Right lung (tissue), 5 donors: ENCODE data around the gene STX10. TPM values are rescaled to one million over a fixed set of nuclear protein-coding genes. Genes with fewer than 3 reads are reported as not detected.

Source experiments
- DNase-seq, 2 donors: peaks; one replicate each; pipeline ENCODE4 v3.0.0-alpha.2; 2013
- polyA plus RNA-seq, 5 donors: library from polyadenylated mRNA; unstranded; fragments of 120-200 nt; gene quantifications; one replicate each; pipeline versions ENCODE4 v1.2.1 to v1.2.3, GENCODE V29; 2013; ENCODE audit warnings: inconsistent platforms in 1 of 5, low replicate concordance in 1 of 5; ENCODE audit not compliant: insufficient read length in 5 of 5, insufficient read depth in 1 of 5

Gene STX10
- polyA plus RNA-seq, 5 donors: 59.0 to 93.4 (median 65.1) TPM

- no peak for DNase-seq
These were observed 48.4 kb downstream of the STX10 start for GRCh38 chr19:13101590-13102415.

- no peak for DNase-seq
These were observed 49.2 kb downstream of the STX10 start for GRCh38 chr19:13100841-13101589.

GRCh38 chr19:13100031-13100588 lies 50.1 kb downstream of the STX10 start:
- DNase-seq: no peak

- DNase-seq: no peak
These were observed 50.8 kb downstream of the STX10 start for GRCh38 chr19:13099073-13099999.

GRCh38 chr19:13098277-13099072 lies 51.7 kb downstream of the STX10 start:
- no peak for DNase-seq

- DNase-seq: no peak
These were observed 52.5 kb downstream of the STX10 start for GRCh38 chr19:13097463-13098258.

- DNase-seq: no peak
These were observed 53.1 kb downstream of the STX10 start for GRCh38 chr19:13097033-13097462.

- DNase-seq: no peak
These were observed 53.9 kb downstream of the STX10 start for GRCh38 chr19:13095934-13096927.

GRCh38 chr19:13095393-13095784 lies 54.8 kb downstream of the STX10 start:
- no peak for DNase-seq

GRCh38 chr19:13094771-13095392 lies 55.3 kb downstream of the STX10 start:
- no peak for DNase-seq

- DNase-seq: no peak
These were observed 56.1 kb downstream of the STX10 start for GRCh38 chr19:13094106-13094504.

Other genes with a start within 250 kb of the STX10 start
- 1 to 10 TPM; 2.6 to 4.2 (median 3.1) TPM for gene SYCE2, start 231.1 kb downstream of the STX10 start, polyA plus RNA-seq
- 10 to 100 TPM; 32.1 to 54.4 (median 44.3) TPM for gene FARSA, start 216.7 kb downstream of the STX10 start, polyA plus RNA-seq
- 100 to 1,000 TPM; 632 to 884 (median 841) TPM for gene CALR, start 211.8 kb downstream of the STX10 start, polyA plus RNA-seq
- 100 to 1,000 TPM in 1 of 5 donors, 10 to 100 TPM in 4; 55.7 to 105 (median 76.3) TPM for gene RAD23A, start 204.5 kb downstream of the STX10 start, polyA plus RNA-seq
- 10 to 100 TPM; 22.7 to 51.6 (median 25.6) TPM for gene GADD45GIP1, start 193.2 kb downstream of the STX10 start, polyA plus RNA-seq
- gene DAND5, start 180.8 kb downstream of the STX10 start, polyA plus RNA-seq: under 1 TPM; 0.21 to 0.57 (median 0.26) TPM
- gene NFIX, start 154.9 kb downstream of the STX10 start, polyA plus RNA-seq: 100 to 1,000 TPM in 3 of 5 donors, 10 to 100 TPM in 2; 83.6 to 141 (median 101) TPM
- 10 to 100 TPM in 1 of 5 donors, 1 to 10 TPM in 4; 6.2 to 13.5 (median 6.8) TPM for gene LYL1, start 47.5 kb downstream of the STX10 start, polyA plus RNA-seq
- gene TRMT1, start 33.6 kb downstream of the STX10 start, polyA plus RNA-seq: 10 to 100 TPM; 25.1 to 36.1 (median 33.5) TPM
- 10 to 100 TPM; 14.0 to 32.4 (median 19.7) TPM for gene NACC1, start 32.1 kb downstream of the STX10 start, polyA plus RNA-seq
- gene IER2, start within 50 bp of the STX10 start, polyA plus RNA-seq: 100 to 1,000 TPM in 3 of 5 donors, 10 to 100 TPM in 2; 48.2 to 178 (median 131) TPM